GM21528 (cell line): ENCODE data around the gene GNAS.
"Not testable (repeated sequence)": the region's sequence is repeated elsewhere in the genome, so short reads cannot be mapped to it uniquely, and the experiment has no call there.

ENCODE experiments used
- ATAC-seq: cut with Tn5 transposase; IDR thresholded peaks from one replicate; pipeline ENCODE4 v1.9.1; 2021; ENCODE audit warnings: mild to moderate bottlenecking, moderate library complexity; ENCODE audit not compliant: unreplicated experiment, low FRiP score

The GNAS gene

DNA sequence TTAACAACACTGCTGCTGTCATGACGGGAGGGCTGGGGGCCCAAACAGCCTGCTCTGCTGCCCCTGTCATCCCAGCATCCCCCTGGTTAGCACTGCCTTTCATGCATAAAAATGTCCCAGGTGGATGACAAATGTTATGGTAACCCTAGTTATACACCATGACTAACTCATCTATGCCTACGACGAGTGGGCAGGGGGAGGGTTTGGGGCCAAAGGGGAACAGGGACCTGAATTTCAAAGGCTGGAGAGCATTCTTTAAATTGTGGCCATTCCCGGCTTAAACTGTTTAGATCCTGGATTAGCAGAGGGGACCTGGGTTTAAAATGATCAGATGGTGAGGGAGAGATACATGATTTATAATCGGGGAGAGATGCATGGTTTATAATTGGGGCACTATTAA, 26.2 kb upstream of the GNAS start:
- ATAC-seq, result no peak

GRCh38 chr20:58828136-58828535, 24.4 kb upstream of the GNAS start:
- ATAC-seq, result no peak

DNA sequence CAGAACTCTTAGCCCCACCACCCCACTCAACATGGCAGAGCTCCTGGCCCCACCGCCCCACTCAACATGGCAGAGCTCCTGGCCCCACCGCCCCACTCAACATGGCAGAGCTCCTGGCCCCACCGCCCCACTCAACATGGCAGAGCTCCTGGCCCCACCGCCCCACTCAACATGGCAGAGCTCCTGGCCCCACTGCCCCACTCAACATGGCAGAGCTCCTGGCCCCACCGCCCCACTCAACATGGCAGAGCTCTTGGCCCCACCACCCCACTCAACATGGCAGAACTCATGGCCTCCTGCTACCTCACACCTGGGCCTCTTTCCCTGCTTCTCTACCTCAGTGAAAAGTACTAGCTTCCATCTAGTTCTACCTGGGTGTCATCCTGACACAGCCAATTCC, 23.7 kb upstream of the GNAS start:
- not testable (repeated sequence) for ATAC-seq

DNA sequence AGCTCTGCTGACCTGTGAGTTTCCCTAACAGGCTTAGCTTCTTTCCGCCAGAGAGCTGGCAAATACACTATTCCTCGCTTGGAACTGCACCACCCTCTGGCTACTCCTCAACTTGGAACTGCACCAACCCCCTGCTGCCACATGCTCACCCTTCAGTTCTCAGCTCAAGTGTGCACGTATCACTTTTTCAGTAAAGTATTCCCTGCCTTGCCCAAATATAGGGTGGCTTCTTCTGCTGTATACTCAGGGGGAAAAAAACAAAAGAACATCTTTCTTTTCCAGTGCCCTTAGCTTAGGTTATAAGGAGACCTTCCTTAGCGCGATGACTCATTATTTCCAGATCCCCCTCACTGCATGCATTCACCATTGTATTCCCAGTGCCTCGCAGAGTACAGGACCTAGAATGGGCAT, 23.0 kb upstream of the GNAS start:
- no peak for ATAC-seq

DNA sequence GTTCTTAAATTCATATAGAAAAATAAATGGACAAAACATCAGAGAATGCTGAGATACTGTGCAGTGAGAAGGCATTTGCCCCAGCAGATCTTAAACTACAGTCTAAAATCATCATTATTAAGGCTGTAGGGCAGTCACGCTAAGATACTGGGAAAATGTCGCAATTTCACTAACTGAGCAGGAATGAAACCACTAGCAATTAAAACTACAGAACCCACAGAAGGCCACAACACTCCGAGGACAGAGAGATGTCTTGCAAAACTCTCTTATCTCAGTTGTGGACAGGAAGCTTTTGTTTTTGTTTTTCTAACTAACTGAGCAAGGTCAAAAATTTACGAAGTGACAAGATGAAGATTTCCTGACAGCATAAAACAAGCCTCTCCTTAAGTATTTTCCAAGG, 20.1 kb upstream of the GNAS start:
- no peak for ATAC-seq

DNA sequence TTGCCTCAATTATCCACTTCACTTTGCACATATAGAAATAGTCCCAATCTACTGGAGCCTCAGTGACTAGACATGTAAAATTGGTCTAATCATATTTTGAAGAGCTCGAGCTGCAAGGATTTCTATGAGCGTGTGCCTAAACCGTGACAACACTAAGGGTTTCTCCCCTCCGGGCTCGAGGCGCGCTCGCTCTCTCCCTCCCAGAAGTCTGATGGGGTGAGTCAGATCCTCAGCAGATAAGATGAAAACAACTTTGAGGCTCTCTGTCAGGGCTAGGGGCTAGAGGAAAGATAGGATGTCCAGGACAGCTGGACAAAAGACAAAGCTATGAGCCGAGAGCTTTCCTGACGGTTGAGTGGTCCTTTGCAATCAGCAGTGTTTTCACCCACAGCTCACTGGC, 18.6 kb upstream of the GNAS start:
- ATAC-seq, result no peak

DNA sequence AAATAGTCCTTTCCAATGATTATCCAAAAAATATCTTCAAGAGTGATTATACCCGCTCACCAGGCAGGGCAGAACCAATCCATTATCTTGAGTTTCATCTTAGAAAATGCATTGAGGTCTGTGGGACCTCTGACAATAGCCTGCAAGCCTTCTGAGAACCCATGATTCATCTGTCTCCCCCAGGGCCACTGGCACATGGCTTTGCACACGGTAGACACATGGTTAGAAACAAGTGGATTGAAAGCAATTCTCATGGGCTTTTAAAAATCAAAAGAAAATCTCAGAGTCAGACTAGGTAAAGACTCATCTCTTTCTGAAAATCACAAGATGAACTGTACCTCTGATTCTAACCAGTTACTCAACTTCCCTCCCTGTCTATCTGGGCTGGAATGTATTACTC, 17.3 kb upstream of the GNAS start:
- ATAC-seq, result no peak

DNA sequence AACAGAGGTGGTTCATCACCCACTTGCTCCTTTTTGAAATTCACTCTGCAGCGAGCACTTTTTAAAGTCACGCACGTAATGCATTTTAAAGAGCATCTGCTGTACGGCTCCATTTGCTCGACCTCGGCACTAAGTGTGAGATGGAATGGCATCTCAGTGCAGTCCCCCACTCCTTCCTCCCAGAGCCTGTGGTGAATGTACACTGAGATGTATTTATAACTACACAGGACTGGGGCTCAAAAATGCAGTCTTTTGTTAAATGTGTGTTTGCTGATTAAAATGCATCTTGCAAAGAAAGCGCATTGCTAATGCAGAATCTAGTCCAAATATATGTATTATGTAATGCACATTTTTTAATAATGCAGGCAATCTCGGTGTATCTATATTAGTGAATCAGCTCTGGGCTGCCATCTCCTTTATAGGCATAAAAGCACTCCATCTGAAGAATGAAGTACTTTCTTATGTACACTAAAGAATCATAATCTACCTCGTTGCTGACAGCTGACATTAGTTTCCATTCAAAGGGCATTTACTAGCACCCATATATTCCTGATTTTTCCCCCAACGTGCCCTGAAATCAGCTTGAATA, 15.8 kb upstream of the GNAS start:
- no peak for ATAC-seq

- no peak for ATAC-seq
Observed at GRCh38 chr20:58837717-58838116, 14.8 kb upstream of the GNAS start.

DNA sequence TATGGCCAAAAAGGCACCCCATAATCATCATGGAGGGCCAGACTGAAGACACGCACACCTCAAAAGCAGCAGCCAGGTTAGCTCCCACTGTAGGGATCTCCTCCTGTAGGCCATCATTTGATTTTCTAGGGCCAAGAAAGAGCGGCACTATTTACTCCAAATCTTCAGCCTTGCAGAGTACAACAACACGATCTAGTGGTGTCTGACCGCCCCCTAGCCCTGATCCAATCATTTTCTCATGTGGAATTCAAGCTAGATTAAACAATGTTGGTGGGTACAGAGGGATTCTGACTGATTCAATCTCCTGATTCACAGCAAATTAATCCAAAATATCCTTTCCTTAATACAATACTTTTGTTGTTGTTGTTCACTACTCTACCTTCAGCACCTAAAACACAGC, 14.3 kb upstream of the GNAS start:
- ATAC-seq, result no peak

DNA sequence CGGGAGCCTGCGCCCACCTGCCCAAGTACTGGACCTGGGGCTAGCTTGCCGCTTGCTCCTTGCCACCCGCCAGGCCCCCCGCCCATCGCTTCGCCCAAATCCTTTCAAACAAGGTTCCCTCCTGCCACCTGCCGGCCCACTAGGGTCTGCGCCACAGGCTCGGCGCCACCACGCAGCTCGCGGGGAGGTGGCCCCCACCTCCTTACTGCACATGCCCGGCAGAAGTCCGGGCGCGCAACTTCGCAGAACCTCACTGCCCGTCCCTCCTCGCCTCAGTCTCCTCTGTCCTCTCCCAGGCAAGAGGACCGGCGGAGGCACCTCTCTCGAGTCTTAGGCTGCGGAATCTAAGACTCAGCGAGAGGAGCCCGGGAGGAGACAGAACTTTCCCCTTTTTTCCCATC, 13.0 kb upstream of the GNAS start:
- ATAC-seq, result no peak

GRCh38 chr20:58839991-58840747, 12.3 kb upstream of the GNAS start:
- ATAC-seq, result no peak

- ATAC-seq, result no peak
Observed at GRCh38 chr20:58840816-58841538, 11.5 kb upstream of the GNAS start.

- ATAC-seq, result no peak
Observed at GRCh38 chr20:58841539-58842264, 10.8 kb upstream of the GNAS start.

- no peak for ATAC-seq
Observed at GRCh38 chr20:58842276-58842675, 10.2 kb upstream of the GNAS start.

DNA sequence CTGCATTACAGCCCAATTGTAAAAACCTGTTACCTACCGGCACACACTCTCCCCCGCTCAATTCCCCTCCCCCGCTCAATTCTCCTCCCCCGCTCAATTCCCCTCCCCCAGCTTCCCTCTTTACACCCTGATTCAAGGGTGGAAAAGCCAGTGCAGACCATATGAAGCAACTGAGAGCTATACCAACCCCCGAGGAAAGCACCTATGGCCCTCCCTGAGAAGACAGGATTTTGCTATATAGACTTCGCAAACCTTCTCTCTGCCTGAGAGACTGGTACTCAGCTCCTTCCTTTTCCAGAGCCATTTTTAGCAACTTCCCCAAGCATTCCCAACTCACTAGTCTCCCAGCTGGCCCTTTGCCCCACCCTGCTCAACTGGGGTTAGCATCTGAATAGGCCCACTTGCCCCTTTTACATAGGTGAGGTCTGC, 9.4 kb upstream of the GNAS start:
- no peak for ATAC-seq

GRCh38 chr20:58845706-58846105, 6.8 kb upstream of the GNAS start:
- no peak for ATAC-seq

DNA sequence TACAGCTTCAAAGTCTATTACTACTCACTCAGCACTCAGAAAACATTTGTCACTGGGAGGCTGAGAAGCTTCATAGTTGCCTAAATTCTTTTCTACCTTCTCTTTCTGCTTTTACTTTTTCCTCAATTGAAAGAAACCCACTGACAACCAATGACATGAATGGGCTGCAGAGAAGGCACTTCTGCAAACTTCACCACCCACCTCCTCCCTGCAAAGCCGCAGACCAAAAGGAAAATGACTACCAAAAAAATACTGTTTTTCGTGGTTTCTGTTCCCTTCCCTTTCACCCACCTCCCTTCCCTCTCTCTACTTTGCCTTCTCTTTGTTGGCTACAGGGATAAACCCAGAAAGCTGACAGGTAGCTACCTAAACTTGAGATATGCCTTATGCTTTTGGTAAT, 5.1 kb upstream of the GNAS start:
- ATAC-seq, result no peak

DNA sequence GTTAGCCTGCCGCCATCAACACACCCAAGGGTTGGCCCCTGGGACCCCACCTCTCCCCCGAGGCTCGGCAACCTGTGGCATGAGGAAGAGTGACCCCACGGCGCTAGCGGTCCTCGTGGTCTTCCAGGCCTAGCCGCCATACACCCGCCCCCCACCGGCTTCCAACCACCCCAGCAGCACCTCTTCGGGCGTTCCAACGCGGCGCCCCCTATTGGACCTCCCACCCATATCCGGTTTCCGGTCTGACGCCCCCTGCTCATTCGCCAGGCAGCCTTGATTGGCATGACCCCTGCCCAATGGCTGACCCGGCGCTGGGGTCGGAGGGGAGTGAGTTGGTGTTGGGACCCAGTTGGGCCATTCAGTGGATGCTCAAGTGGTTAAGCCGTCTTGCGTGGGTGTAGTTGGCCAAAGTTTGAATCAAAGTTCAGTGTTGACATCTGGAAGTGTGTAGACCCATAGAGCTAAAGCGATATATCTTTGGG, 1.8 kb upstream of the GNAS start, which contains the start of gene GNAS-AS1:
Gene GNAS-AS1 (minus strand): TSS at position 210 of the 482 bp plus-strand sequence.
- ATAC-seq, result peak; percentile 74

DNA sequence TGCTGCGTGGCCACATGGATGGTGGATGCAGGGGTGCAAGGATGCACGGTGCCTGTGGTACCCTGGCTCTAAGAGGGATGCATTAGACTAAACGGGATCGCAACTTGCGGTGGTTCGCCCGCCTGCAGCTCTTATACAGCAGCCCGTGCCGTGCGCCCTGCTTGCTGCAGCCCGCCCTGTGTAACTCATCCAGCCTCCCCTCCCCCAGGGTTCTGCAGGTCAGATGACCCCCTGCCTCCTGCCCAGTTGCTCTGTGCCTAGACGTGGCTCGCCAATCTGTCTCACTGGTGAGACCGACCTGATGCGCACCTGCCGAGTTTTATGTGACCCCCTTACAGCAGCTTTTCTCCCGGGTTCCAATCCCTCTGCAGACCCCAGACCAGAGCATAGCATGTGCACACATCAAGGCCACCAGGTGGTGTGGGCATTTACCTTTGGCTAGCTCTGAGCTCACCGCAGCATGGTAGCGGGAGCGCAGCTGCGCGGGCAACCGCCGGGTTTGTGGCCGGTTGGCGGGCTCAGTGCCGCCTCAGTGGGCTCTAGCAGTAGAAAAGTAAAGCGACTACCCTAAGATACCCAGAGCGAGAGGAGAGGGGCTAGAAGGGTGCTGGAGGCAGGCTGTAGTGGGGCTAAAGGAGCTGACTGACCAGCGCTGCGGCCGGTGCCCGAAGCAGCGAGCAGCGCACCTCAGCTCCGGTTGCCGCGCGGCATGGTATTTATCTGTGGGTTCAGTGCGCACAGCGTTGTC, 1.1 kb upstream of the GNAS start:
- no peak for ATAC-seq
